RWPE2 (cell line): Measurements from ENCODE around the gene CXCR1.
A peak's percentile ranks its signal among the peaks of the same experiment; 100 is the strongest.

Experiments
- ATAC-seq: fragments of 200-7000 bp; cut with Tn5 transposase; 3 replicates; pipeline ENCODE4 v1.9.1; 2021; ENCODE audit warnings: low read depth
- DNase-seq: peaks from one replicate; pipeline ENCODE4 v3.0.0-alpha.2; 2020; ENCODE audit warnings: low spot score
- H3K27ac ChIP-seq: fragments of 450-650 bp; 2 replicates; pipeline ENCODE4 v1.5.1; 2017; ENCODE audit warnings: mild to moderate bottlenecking; ENCODE audit not compliant: poor library complexity, severe bottlenecking
- H3K27me3 ChIP-seq: fragments of 250-450 bp; sonication (Bioruptor Pico); 2 replicates; pipeline ENCODE4 v1.5.1; 2021; ENCODE audit warnings: mild to moderate bottlenecking, moderate library complexity; ENCODE audit not compliant: insufficient read depth, poor library complexity, severe bottlenecking
- H3K36me3 ChIP-seq: fragments of 250-450 bp; sonication (Bioruptor Pico); 2 replicates; pipeline ENCODE4 v1.5.1; 2020; ENCODE audit warnings: low read depth, mild to moderate bottlenecking, moderate library complexity
- H3K4me1 ChIP-seq: fragments of 250-450 bp; sonication (Bioruptor Pico); 2 replicates; pipeline ENCODE4 v1.5.1; 2021; ENCODE audit warnings: mild to moderate bottlenecking, moderate library complexity; ENCODE audit not compliant: insufficient read depth, poor library complexity, severe bottlenecking
- H3K4me3 ChIP-seq: fragments of 250-450 bp; sonication (Bioruptor Pico); 2 replicates; pipeline ENCODE4 v1.5.1; 2021; ENCODE audit warnings: mild to moderate bottlenecking, moderate library complexity; ENCODE audit not compliant: severe bottlenecking
- H3K9me3 ChIP-seq: fragments of 250-450 bp; sonication (Bioruptor Pico); 2 replicates; pipeline ENCODE4 v1.5.1; 2021; ENCODE audit warnings: mild to moderate bottlenecking, moderate library complexity; ENCODE audit not compliant: severe bottlenecking
- CTCF ChIP-seq: fragments of 450-650 bp; IDR thresholded peaks from one replicate; pipeline ENCODE4 v1.5.1; 2017; ENCODE audit warnings: mild to moderate bottlenecking, moderate library complexity; ENCODE audit not compliant: poor library complexity, severe bottlenecking

The CXCR1 gene

GRCh38 chr2:218152172-218152571 is 14.6 kb downstream of the CXCR1 start:
- no peak for TF ChIP-seq CTCF
- peak overlapping the region; percentile 36 for H3K27ac ChIP-seq
- no peaks in the 10 kb centered on the region for H3K9me3 ChIP-seq
- no peaks in the 10 kb centered on the region for H3K27me3 ChIP-seq
- no peak overlapping the region for H3K4me3 ChIP-seq
- H3K4me1 ChIP-seq = peaks cover 14% of the 10 kb centered on the region
- DNase-seq = no peak
- no peaks in the 10 kb centered on the region for H3K36me3 ChIP-seq
- peak; percentile 57 for ATAC-seq

GRCh38 chr2:218149848-218150440 is 16.8 kb downstream of the CXCR1 start:
- H3K36me3 ChIP-seq = no peaks in the 10 kb centered on the region
- no peak overlapping the region for H3K27ac ChIP-seq
- H3K4me1 ChIP-seq = peaks cover 14% of the 10 kb centered on the region
- H3K9me3 ChIP-seq = no peaks in the 10 kb centered on the region
- H3K4me3 ChIP-seq = no peak overlapping the region
- ATAC-seq (no peak), DNase-seq (no peak)
- no peak for TF ChIP-seq CTCF
- H3K27me3 ChIP-seq = no peaks in the 10 kb centered on the region

- DNase-seq (no peak), ATAC-seq (no peak)
- no peaks in the 10 kb centered on the region for H3K36me3 ChIP-seq
- no peaks in the 10 kb centered on the region for H3K9me3 ChIP-seq
- TF ChIP-seq CTCF = no peak
- H3K27me3 ChIP-seq = no peaks in the 10 kb centered on the region
- no peak overlapping the region for H3K27ac ChIP-seq
- no peak overlapping the region for H3K4me3 ChIP-seq
- H3K4me1 ChIP-seq = peaks cover 14% of the 10 kb centered on the region
These were observed 17.7 kb downstream of the CXCR1 start for GRCh38 chr2:218149098-218149497.

- no peak overlapping the region for H3K27ac ChIP-seq
- ATAC-seq (no peak), DNase-seq (no peak)
- no peaks in the 10 kb centered on the region for H3K9me3 ChIP-seq
- no peaks in the 10 kb centered on the region for H3K27me3 ChIP-seq
- TF ChIP-seq CTCF = no peak
- no peaks in the 10 kb centered on the region for H3K4me1 ChIP-seq
- no peak overlapping the region for H3K4me3 ChIP-seq
- no peaks in the 10 kb centered on the region for H3K36me3 ChIP-seq
These were observed 20.7 kb downstream of the CXCR1 start for GRCh38 chr2:218146056-218146455.

GRCh38 chr2:218145124-218145523 is 21.6 kb downstream of the CXCR1 start:
- Histone ChIP-seq H3K36me3 (no peaks in the 10 kb centered on the region), H3K9me3 (no peaks in the 10 kb centered on the region), H3K27me3 (no peaks in the 10 kb centered on the region), H3K27ac (no peak overlapping the region), H3K4me1 (no peaks in the 10 kb centered on the region), H3K4me3 (no peak overlapping the region)
- no peak for DNase-seq
- no peak for TF ChIP-seq CTCF
- no peak for ATAC-seq
